ENCODE measurements around the gene ICE2. TPM values are rescaled to one million over a fixed set of nuclear protein-coding genes. Genes with fewer than 3 reads are reported as not detected.
A peak's percentile ranks its signal among the peaks of the same experiment; 100 is the strongest.

ICE2 gene
- total RNA-seq, 1 donor = 26.4 TPM

DNA sequence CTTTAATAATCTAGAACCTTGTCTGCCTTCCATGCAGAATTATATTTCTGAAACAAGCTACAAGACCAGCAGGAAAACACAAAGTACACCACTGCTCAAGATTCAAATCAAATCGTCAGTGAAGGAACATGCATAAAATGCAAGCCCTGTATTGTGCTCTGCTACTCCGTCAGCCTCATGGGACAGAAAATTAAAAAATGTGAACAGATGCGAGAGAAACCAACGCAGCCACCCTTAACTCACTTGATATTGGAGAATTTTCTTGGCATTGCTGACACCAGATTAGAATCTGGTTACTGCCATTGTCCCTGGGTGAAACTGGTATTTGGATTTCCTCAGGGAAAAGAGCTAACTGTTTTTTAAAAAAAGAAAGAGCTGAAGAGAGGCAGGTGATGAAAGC, 104.7 kb downstream of the ICE2 start:
- peaks cover 74% of the 10 kb centered on the region for H3K79me2 ChIP-seq (ENCODE audit: insufficient read depth, low read length)
- peak overlapping the region; percentile 96 for H3K27ac ChIP-seq (ENCODE audit: low read depth, low read length)
- H3K27me3 ChIP-seq (ENCODE audit: insufficient read depth, low read length) = no peaks in the 10 kb centered on the region
- H4K20me1 ChIP-seq (ENCODE audit: insufficient read depth, low read length) = peaks cover 23% of the 10 kb centered on the region
- no peak overlapping the region for H3K4me2 ChIP-seq (ENCODE audit: insufficient read depth, low read length)
- DNase-seq (ENCODE audit: insufficient read length, low spot score, missing footprints) = no peak
- H3K4me1 ChIP-seq (ENCODE audit: insufficient read depth, low read length) = peaks cover 94% of the 10 kb centered on the region
- TF ChIP-seq, protein P1, sequence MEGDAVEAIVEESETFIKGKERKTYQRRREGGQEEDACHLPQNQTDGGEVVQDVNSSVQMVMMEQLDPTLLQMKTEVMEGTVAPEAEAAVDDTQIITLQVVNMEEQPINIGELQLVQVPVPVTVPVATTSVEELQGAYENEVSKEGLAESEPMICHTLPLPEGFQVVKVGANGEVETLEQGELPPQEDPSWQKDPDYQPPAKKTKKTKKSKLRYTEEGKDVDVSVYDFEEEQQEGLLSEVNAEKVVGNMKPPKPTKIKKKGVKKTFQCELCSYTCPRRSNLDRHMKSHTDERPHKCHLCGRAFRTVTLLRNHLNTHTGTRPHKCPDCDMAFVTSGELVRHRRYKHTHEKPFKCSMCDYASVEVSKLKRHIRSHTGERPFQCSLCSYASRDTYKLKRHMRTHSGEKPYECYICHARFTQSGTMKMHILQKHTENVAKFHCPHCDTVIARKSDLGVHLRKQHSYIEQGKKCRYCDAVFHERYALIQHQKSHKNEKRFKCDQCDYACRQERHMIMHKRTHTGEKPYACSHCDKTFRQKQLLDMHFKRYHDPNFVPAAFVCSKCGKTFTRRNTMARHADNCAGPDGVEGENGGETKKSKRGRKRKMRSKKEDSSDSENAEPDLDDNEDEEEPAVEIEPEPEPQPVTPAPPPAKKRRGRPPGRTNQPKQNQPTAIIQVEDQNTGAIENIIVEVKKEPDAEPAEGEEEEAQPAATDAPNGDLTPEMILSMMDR (IDR thresholded peaks at IDR 0.05; ENCODE audit: extremely low read depth, low read depth, low read length) = no peak
- no peak overlapping the region for H2AFZ ChIP-seq (ENCODE audit: low read length)
- H3K9me3 ChIP-seq (ENCODE audit: low read depth, low read length) = no peaks in the 10 kb centered on the region
- H3K36me3 ChIP-seq (ENCODE audit: insufficient read depth, low read length) = peaks cover 88% of the 10 kb centered on the region
- H3K4me3 ChIP-seq (ENCODE audit: insufficient read depth, low read length) = no peak overlapping the region

DNA sequence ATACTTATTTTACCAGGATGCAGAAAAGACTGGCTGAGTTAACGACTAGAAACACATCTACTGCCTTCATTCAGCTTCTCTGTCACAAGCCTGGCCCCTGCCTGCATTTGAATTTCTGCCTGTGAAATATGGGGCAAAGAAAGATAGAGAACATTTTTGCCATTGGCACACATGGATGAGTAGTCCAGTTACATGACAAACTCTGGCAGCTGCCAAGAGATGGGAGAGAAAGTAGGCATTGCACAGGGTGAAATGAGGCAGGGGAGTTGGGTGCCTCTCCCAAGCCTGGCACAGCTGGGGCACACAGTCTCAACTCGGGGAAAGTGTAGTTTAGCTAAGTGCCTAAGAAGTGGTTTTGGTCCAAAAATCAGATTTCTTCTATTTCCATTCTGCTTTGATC, 105.2 kb downstream of the ICE2 start:
- Histone ChIP-seq H3K27ac (ENCODE audit: low read depth, low read length) (peak overlapping the region; percentile 96), H3K27me3 (ENCODE audit: insufficient read depth, low read length) (no peaks in the 10 kb centered on the region), H4K20me1 (ENCODE audit: insufficient read depth, low read length) (peaks cover 26% of the 10 kb centered on the region), H3K79me2 (ENCODE audit: insufficient read depth, low read length) (peaks cover 78% of the 10 kb centered on the region), H3K4me3 (ENCODE audit: insufficient read depth, low read length) (no peak overlapping the region), H3K9me3 (ENCODE audit: low read depth, low read length) (no peaks in the 10 kb centered on the region), H3K4me1 (ENCODE audit: insufficient read depth, low read length) (peaks cover 89% of the 10 kb centered on the region), H2AFZ (ENCODE audit: low read length) (no peak overlapping the region), H3K36me3 (ENCODE audit: insufficient read depth, low read length) (peaks cover 90% of the 10 kb centered on the region), H3K4me2 (ENCODE audit: insufficient read depth, low read length) (peak overlapping the region; percentile 19)
- TF ChIP-seq, protein P1 (IDR thresholded peaks at IDR 0.05; ENCODE audit: extremely low read depth, low read depth, low read length) = no peak
- DNase-seq (ENCODE audit: insufficient read length, low spot score, missing footprints) = no peak

DNA sequence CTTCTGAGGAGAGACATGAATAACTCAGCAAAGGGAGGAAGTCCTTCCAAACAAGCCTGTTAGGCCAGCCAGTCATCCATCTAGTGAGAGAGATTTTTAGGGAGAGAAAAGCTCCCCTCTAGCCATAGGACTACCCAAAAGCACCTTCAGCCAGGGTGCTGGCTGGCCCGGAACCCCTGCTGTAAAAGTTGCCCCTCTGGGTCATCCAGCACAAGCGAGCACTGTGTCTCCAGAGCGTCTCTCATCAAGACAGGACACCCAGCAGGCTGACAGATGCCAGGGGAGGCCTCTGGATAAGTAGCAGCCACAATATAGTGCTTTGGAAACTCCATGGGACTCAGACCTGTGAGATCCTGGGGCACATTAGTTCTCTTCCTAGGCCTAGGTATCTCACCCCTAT, 105.6 kb downstream of the ICE2 start:
- Histone ChIP-seq H2AFZ (ENCODE audit: low read length) (no peak overlapping the region), H3K4me3 (ENCODE audit: insufficient read depth, low read length) (no peak overlapping the region), H4K20me1 (ENCODE audit: insufficient read depth, low read length) (peaks cover 29% of the 10 kb centered on the region), H3K9me3 (ENCODE audit: low read depth, low read length) (no peaks in the 10 kb centered on the region), H3K79me2 (ENCODE audit: insufficient read depth, low read length) (peaks cover 79% of the 10 kb centered on the region), H3K27me3 (ENCODE audit: insufficient read depth, low read length) (no peaks in the 10 kb centered on the region), H3K4me1 (ENCODE audit: insufficient read depth, low read length) (peaks cover 85% of the 10 kb centered on the region), H3K4me2 (ENCODE audit: insufficient read depth, low read length) (peak overlapping the region; percentile 19), H3K36me3 (ENCODE audit: insufficient read depth, low read length) (peaks cover 90% of the 10 kb centered on the region), H3K27ac (ENCODE audit: low read depth, low read length) (peak overlapping the region; percentile 96)
- no peak for DNase-seq (ENCODE audit: insufficient read length, low spot score, missing footprints)
- TF ChIP-seq, protein P1 (IDR thresholded peaks at IDR 0.05; ENCODE audit: extremely low read depth, low read depth, low read length) = no peak

DNA sequence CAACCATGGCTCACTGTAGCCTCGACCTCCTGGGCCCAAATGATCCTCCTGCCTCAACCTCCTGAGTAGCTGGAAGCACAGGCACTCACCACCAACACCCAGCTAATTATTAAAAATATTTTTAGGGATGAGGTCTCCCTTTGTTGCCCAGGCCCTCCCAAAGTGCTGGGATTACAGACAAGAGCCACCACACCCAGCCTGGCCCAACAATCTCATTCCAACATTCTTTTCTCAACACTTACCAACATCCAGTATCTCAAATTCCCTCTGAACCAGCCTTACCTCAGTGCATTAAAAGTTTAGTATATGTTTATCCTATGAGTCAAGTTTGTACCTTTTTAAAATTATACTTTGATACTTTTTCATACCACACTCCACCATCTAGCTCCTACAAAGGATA, 106.2 kb downstream of the ICE2 start:
- peaks cover 79% of the 10 kb centered on the region for H3K4me1 ChIP-seq (ENCODE audit: insufficient read depth, low read length)
- H2AFZ ChIP-seq (ENCODE audit: low read length) = no peak overlapping the region
- peak overlapping the region; percentile 96 for H3K27ac ChIP-seq (ENCODE audit: low read depth, low read length)
- no peaks in the 10 kb centered on the region for H3K9me3 ChIP-seq (ENCODE audit: low read depth, low read length)
- H3K4me3 ChIP-seq (ENCODE audit: insufficient read depth, low read length) = no peak overlapping the region
- H3K4me2 ChIP-seq (ENCODE audit: insufficient read depth, low read length) = no peak overlapping the region
- H3K79me2 ChIP-seq (ENCODE audit: insufficient read depth, low read length) = peaks cover 75% of the 10 kb centered on the region
- H3K27me3 ChIP-seq (ENCODE audit: insufficient read depth, low read length) = no peaks in the 10 kb centered on the region
- H4K20me1 ChIP-seq (ENCODE audit: insufficient read depth, low read length) = peaks cover 29% of the 10 kb centered on the region
- TF ChIP-seq, protein P1 (IDR thresholded peaks at IDR 0.05; ENCODE audit: extremely low read depth, low read depth, low read length) = no peak
- peaks cover 84% of the 10 kb centered on the region for H3K36me3 ChIP-seq (ENCODE audit: insufficient read depth, low read length)
- no peak for DNase-seq (ENCODE audit: insufficient read length, low spot score, missing footprints)

Measured in osteoblast (primary cell).